HCT116 (cell line): ENCODE results near the gene IL10. TPM values are rescaled to one million over a fixed set of nuclear protein-coding genes. Genes with fewer than 3 reads are reported as not detected.

ENCODE experiments used
- ATAC-seq: fragments of 200-7000 bp; cut with Tn5 transposase; 2 replicates; pipeline ENCODE4 v1.9.1; 2020; ENCODE audit warnings: mild to moderate bottlenecking, moderate library complexity
- BruUV-seq: library from RNA; stranded (reverse); fragments of 400-500 nt; replicated peaks from 2 replicates; lab custom pipeline; 2021; lab: Mats Ljungman, UMichigan
- CTCF ChIA-PET: fragments of 300-600 bp; sonication (Branson Sonifier 250); formaldehyde crosslinking; loops from one replicate; lab custom pipeline; 2021; ENCODE audit warnings: antibody characterized with exemption; lab: Charles Lee
- POLR2A ChIA-PET: fragments of 300-600, 350-600 bp; sonication (Branson Sonifier 250); formaldehyde crosslinking; loops from one replicate; lab custom pipeline; 2021; ENCODE audit warnings: antibody characterized with exemption; lab: Charles Lee
- RAD21 ChIA-PET, 2 experiments: fragments of 300-600 bp; sonication (Branson Sonifier 250); formaldehyde crosslinking; loops; one replicate each; lab custom pipeline; 2023; ENCODE audit warnings: low total read pairs in 2 of 2; ENCODE audit not compliant: uncharacterized antibody in 2 of 2, unreplicated experiment in 2 of 2, low non-redundant PET in 1 of 2; lab: Charles Lee
- DNase-seq: peaks from one replicate; pipeline ENCODE4 v3.0.0-alpha.2; 2010; ENCODE audit warnings: low read depth, low spot score
- H2AFZ ChIP-seq: fragments of 200-600 bp; shearing (Covaris generic), sonication (generic); 2 replicates; pipeline ENCODE4 v1.6.1; 2017; ENCODE audit warnings: low read depth, mixed run types, mixed read lengths, antibody characterized with exemption, low read length; ENCODE audit not compliant: poor library complexity, severe bottlenecking
- H3K27ac ChIP-seq: 2 replicates; pipeline ENCODE4 v1.5.1; 2012; ENCODE audit warnings: low read depth, low read length
- H3K27me3 ChIP-seq: fragments of 200-600 bp; sonication (generic); 2 replicates; pipeline ENCODE4 v1.6.1; 2016; ENCODE audit warnings: mixed run types, low read length, mixed read lengths; ENCODE audit not compliant: insufficient read depth
- H3K36me3 ChIP-seq, 2 experiments: fragments of 200-500 bp in 1 of 2; fragments of 200-600 bp in 1 of 2; sonication (Bioruptor generic) in 1 of 2; sonication (generic) in 1 of 2; 2 replicates each; pipeline versions ENCODE4 v1.5.1 to v1.6.1; 2014 to 2016; ENCODE audit warnings: low read length in 2 of 2, inconsistent platforms in 1 of 2, mixed read lengths in 1 of 2, mixed run types in 1 of 2; ENCODE audit not compliant: insufficient read depth in 2 of 2, control insufficient read depth in 1 of 2
- H3K4me1 ChIP-seq, 2 experiments: fragments of 200-600 bp in 1 of 2; sonication (generic) in 1 of 2; 2 replicates each; pipeline versions ENCODE4 v1.5.1 to v1.6.1; 2012 to 2017; ENCODE audit warnings: low read length in 2 of 2, inconsistent platforms in 1 of 2, mild to moderate bottlenecking in 1 of 2, mixed read lengths in 1 of 2, mixed run types in 1 of 2, moderate library complexity in 1 of 2; ENCODE audit not compliant: insufficient read depth in 2 of 2, control insufficient read depth in 1 of 2
- H3K4me2 ChIP-seq: fragments of 200-600 bp; sonication (generic); 2 replicates; pipeline ENCODE4 v1.6.1; 2017; ENCODE audit warnings: mixed run types, low read length, mixed read lengths
- H3K4me3 ChIP-seq, 2 experiments: fragments of 200-600 bp in 1 of 2; sonication (generic) in 1 of 2; replicated peaks in 1 of 2; 2 replicates each; pipeline ENCODE4 v1.5.1; 2011 to 2016; ENCODE audit warnings: low read length in 2 of 2, control low read depth in 1 of 2, low read depth in 1 of 2, mild to moderate bottlenecking in 1 of 2, mixed read lengths in 1 of 2, mixed run types in 1 of 2
- H3K79me2 ChIP-seq: fragments of 200-600 bp; sonication (generic); 2 replicates; pipeline ENCODE4 v1.6.1; 2017; ENCODE audit warnings: mild to moderate bottlenecking, mixed run types, low read length, moderate library complexity, mixed read lengths; ENCODE audit not compliant: insufficient read depth
- H3K9ac ChIP-seq: fragments of 200-600 bp; sonication (generic); 2 replicates; pipeline ENCODE4 v1.6.1; 2016; ENCODE audit warnings: low read length, mixed read lengths
- H3K9me2 ChIP-seq: fragments of 200-600 bp; sonication (generic), shearing (Covaris generic); 2 replicates; pipeline ENCODE4 v1.6.1; 2017; ENCODE audit warnings: mixed run types, mild to moderate bottlenecking, moderate library complexity; ENCODE audit not compliant: insufficient read depth
- H3K9me3 ChIP-seq, 2 experiments: fragments of 200-500 bp in 1 of 2; fragments of 200-600 bp in 1 of 2; sonication (Bioruptor generic) in 1 of 2; sonication (generic) in 1 of 2; 2 replicates each; pipeline ENCODE4 v1.6.1; 2014 to 2017; ENCODE audit warnings: low read length in 2 of 2, mixed read lengths in 2 of 2, inconsistent platforms in 1 of 2, low read depth in 1 of 2, mild to moderate bottlenecking in 1 of 2, mixed run types in 1 of 2, moderate library complexity in 1 of 2; ENCODE audit not compliant: control insufficient read depth in 1 of 2, insufficient read depth in 1 of 2
- H4K20me1 ChIP-seq: fragments of 200-600 bp; sonication (generic), shearing (Covaris generic); 2 replicates; pipeline ENCODE4 v1.6.1; 2017; ENCODE audit warnings: mixed run types, mild to moderate bottlenecking, moderate library complexity; ENCODE audit not compliant: insufficient read depth
- CEBPB ChIP-seq: IDR thresholded peaks from 2 replicates; pipeline ENCODE4 v1.6.1; 2012; ENCODE audit warnings: low read depth
- CTCF ChIP-seq, 3 experiments: fragments of 200-600 bp in 1 of 3; sonication (generic) in 1 of 3; IDR thresholded peaks in 2 of 3; conservative IDR thresholded peaks in 1 of 3; 2 replicates each; pipeline ENCODE4 v1.5.1; 2012 to 2017; ENCODE audit warnings: low read depth in 2 of 3, low read length in 2 of 3, antibody characterized with exemption in 1 of 3, borderline replicate concordance in 1 of 3, control low read depth in 1 of 3, mild to moderate bottlenecking in 1 of 3, mixed read lengths in 1 of 3, mixed run types in 1 of 3, moderate library complexity in 1 of 3; ENCODE audit not compliant: insufficient read depth in 1 of 3
- EGR1 ChIP-seq: IDR thresholded peaks from 2 replicates; pipeline ENCODE4 v1.6.1; 2012; ENCODE audit warnings: low read depth
- EZH2phosphoT487 ChIP-seq: fragments of 200-600 bp; IDR thresholded peaks from 2 replicates; pipeline ENCODE4 v1.6.1; 2018; ENCODE audit warnings: antibody characterized with exemption, borderline replicate concordance
- JUND ChIP-seq: IDR thresholded peaks from 2 replicates; pipeline ENCODE4 v1.6.1; 2012
- POLR2AphosphoS5 ChIP-seq: IDR thresholded peaks from 2 replicates; pipeline ENCODE4 v1.6.1; 2011; ENCODE audit warnings: mild to moderate bottlenecking, low read depth, low read length, moderate library complexity
- RAD21 ChIP-seq: IDR thresholded peaks from 2 replicates; pipeline ENCODE4 v1.6.1; 2012; ENCODE audit warnings: low read depth, mild to moderate bottlenecking
- SRF ChIP-seq: IDR thresholded peaks from 2 replicates; pipeline ENCODE4 v1.6.1; 2012; ENCODE audit warnings: low read depth
- TCF7L2 ChIP-seq: IDR thresholded peaks from 2 replicates; pipeline ENCODE4 v1.7.0; 2011; ENCODE audit warnings: borderline replicate concordance, inconsistent platforms; ENCODE audit not compliant: insufficient read depth, insufficient read length; ENCODE audit errors: extremely low read depth
- ZFX ChIP-seq: fragments of 450-650 bp; IDR thresholded peaks from 2 replicates; pipeline ENCODE4 v1.6.1; 2017
- ZNF274 ChIP-seq: fragments of 200-500 bp; sonication (Bioruptor generic); IDR thresholded peaks from 2 replicates; pipeline ENCODE4 v1.6.1; 2014; ENCODE audit warnings: mild to moderate bottlenecking, low read depth, low read length, inconsistent platforms
- intact Hi-C: fragments of 100-400 bp; cut with micrococcal nuclease; formaldehyde crosslinking; loops from 2 replicates; pipeline ENCODE4 v1.10.0; 2022
- total RNA-seq: library from RNA; stranded (reverse); gene quantifications from one replicate; pipeline ENCODE4 v1.2.1, GENCODE V29; 2021; ENCODE audit not compliant: unreplicated experiment

IL10 gene
- total RNA-seq, 1 experiment from 2014 or later: not detected

- H3K27ac ChIP-seq: no peak overlapping the region
- ChIA-PET POLR2A (no interaction called here), CTCF (no interaction called here), RAD21 (no interaction called here)
- H3K9me2 ChIP-seq: no peaks in the 10 kb centered on the region
- ATAC-seq (no peak), DNase-seq (no peak)
- H4K20me1 ChIP-seq: no peaks in the 10 kb centered on the region
- peaks cover 7% of the 10 kb centered on the region; the same call in 1 of the 2 replicates for H3K27me3 ChIP-seq
- H3K9me3 ChIP-seq: no peaks in the 10 kb centered on the region
- BruUV-seq: no TSS peak
- no peaks in the 10 kb centered on the region for H3K79me2 ChIP-seq
- no peak overlapping the region for H2AFZ ChIP-seq
- H3K4me2 ChIP-seq: no peak overlapping the region
- H3K4me3 ChIP-seq: no peak overlapping the region
- intact Hi-C loops: no loop called here
- H3K9ac ChIP-seq: no peak overlapping the region
- TF ChIP-seq CEBPB (no peak), POLR2AphosphoS5 (no peak), SRF (no peak), ZNF274 (no peak), ZFX (no peak), JUND (no peak), EGR1 (no peak)
- H3K4me1 ChIP-seq: no peaks in the 10 kb centered on the region
- no peaks in the 10 kb centered on the region for H3K36me3 ChIP-seq
These were observed 14.6 kb downstream of the IL10 start for GRCh38 chr1:206757524-206758266.

GRCh38 chr1:206754011-206754410 lies 18.3 kb downstream of the IL10 start:
- H3K9ac ChIP-seq: no peak overlapping the region
- H3K27ac ChIP-seq: no peak overlapping the region
- no peaks in the 10 kb centered on the region for H4K20me1 ChIP-seq
- CTCF ChIA-PET: no interaction called here
- H3K9me3 ChIP-seq: no peaks in the 10 kb centered on the region
- intact Hi-C loops: no loop called here
- no peak overlapping the region for H3K4me2 ChIP-seq
- BruUV-seq: no TSS peak
- POLR2A ChIA-PET: no interaction called here
- no peaks in the 10 kb centered on the region for H3K4me1 ChIP-seq
- TF ChIP-seq RAD21: no peak
- no peak for TF ChIP-seq TCF7L2
- no peak for TF ChIP-seq CTCF (IDR thresholded peaks at IDR 0.05 in 2 of 3, conservative IDR thresholded peaks at IDR 0.05 in 1 of 3; ENCODE audit: borderline replicate concordance in 1 of 3, insufficient read depth in 1 of 3, low read depth in 2 of 3, low read length in 2 of 3)
- TF ChIP-seq ZFX: no peak
- no peak for TF ChIP-seq POLR2AphosphoS5
- no peak for TF ChIP-seq EZH2phosphoT487
- TF ChIP-seq, all 23 proteins: peak for 0
- Histone ChIP-seq H3K9me2 (no peaks in the 10 kb centered on the region), H3K36me3 (no peaks in the 10 kb centered on the region), H3K79me2 (no peaks in the 10 kb centered on the region), H3K27me3 (peaks cover 17% of the 10 kb centered on the region), H3K4me3 (no peak overlapping the region), H2AFZ (no peak overlapping the region)
- DNase-seq (no peak), ATAC-seq (no peak)
- RAD21 ChIA-PET: no interaction called here
